Fibroblast of the aortic adventitia (primary cell): ENCODE data around the gene FMN1. TPM values are rescaled to one million over a fixed set of nuclear protein-coding genes. Genes with fewer than 3 reads are reported as not detected.

ENCODE experiments used
- DNase-seq: peaks from one replicate; pipeline ENCODE4 v3.0.0-alpha.2; 2010; ENCODE audit warnings: low read depth
- H3K4me3 ChIP-seq: 2 replicates; pipeline ENCODE4 v1.5.1; 2011; ENCODE audit warnings: low read depth, mild to moderate bottlenecking, control low read depth, low read length, moderate library complexity
- small RNA-seq: library from RNA; depleted of rRNA; stranded (forward); fragments of <200 nt; gene quantifications from one replicate; pipeline ENCODE3, GENCODE V24; 2012
- total RNA-seq: library from RNA; depleted of rRNA; stranded (reverse); fragments of >200 nt; gene quantifications from 2 replicates; pipeline ENCODE4 v1.2.3, GENCODE V29; 2012; ENCODE audit warnings: low replicate concordance
- TF ChIP-seq, protein P1 (sequence below): IDR thresholded peaks from 2 replicates; pipeline ENCODE4 v1.5.1; 2011; ENCODE audit warnings: mild to moderate bottlenecking, low read length, control low read depth, inconsistent platforms; ENCODE audit not compliant: insufficient read depth

The FMN1 gene
- total RNA-seq, 1 donor = 1.1 TPM

DNA sequence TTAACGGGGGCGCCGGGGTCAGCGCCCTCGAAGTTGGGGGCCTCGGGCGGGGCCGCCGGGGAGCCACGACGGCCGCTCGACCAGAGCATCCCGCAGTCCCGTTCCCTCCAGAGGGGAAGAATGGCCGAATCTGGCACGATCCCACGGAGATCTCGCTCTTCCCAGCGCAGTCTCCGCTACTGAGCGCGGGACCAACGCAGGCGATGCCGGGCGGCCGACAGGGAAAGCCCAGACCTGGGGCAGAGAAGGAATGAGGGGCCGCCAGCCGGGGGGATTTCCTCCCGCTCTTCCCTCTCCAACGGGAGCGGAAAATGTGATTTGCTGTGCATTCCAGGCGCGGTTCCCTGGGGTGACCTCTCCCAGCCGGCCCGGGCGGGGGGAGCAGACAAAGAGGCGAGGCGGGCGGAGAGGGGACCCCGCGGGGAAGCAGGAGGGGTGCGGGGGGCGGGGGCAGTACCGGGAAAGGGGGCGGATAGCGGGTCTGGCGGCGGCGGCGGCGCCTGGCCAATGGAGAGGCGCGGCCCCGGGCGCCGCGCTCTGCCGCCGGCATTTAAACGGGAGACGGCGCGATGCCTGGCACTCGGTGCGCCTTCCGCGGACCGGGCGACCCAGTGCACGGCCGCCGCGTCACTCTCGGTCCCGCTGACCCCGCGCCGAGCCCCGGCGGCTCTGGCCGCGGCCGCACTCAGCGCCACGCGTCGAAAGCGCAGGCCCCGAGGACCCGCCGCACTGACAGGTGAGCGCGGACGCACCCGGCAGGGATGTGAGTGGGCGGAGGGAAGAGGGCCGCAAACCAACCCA lies 476.9 kb downstream of the FMN1 start, which contains the start of gene GREM1:
Gene GREM1 (plus strand): TSS at position 579 of the 801 bp plus-strand sequence. CDS start 12,687 bp downstream, outside the sequence.
- TF ChIP-seq, protein P1, sequence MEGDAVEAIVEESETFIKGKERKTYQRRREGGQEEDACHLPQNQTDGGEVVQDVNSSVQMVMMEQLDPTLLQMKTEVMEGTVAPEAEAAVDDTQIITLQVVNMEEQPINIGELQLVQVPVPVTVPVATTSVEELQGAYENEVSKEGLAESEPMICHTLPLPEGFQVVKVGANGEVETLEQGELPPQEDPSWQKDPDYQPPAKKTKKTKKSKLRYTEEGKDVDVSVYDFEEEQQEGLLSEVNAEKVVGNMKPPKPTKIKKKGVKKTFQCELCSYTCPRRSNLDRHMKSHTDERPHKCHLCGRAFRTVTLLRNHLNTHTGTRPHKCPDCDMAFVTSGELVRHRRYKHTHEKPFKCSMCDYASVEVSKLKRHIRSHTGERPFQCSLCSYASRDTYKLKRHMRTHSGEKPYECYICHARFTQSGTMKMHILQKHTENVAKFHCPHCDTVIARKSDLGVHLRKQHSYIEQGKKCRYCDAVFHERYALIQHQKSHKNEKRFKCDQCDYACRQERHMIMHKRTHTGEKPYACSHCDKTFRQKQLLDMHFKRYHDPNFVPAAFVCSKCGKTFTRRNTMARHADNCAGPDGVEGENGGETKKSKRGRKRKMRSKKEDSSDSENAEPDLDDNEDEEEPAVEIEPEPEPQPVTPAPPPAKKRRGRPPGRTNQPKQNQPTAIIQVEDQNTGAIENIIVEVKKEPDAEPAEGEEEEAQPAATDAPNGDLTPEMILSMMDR = no peak
- DNase-seq = peak; percentile 65
- H3K4me3 ChIP-seq = peak within 1 kb of the TSS; percentile 83

DNA sequence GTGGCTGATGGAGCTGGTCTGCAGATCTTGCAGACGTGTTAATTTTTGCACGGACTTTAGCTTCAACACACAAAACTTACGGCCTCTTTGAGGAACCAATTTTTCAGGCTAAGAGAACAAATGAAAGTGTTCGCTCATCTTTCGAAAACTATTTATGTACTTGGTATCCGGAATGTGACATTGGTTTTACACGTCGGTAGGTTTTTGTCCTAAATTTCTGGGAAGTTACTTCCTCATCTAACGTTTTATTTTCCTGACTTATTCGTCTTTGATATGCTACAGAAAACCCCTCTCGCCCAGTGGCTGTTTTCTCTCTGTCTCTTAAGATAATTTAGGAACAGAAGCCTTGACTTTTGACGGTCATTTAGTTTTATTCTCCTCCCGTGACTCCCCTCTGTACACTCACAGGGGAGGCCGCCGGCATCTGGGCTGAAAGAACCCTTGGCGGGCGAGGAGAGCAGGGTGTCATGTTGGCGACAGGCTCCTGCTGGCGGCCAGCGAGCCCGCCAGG lies 477.5 kb downstream of the FMN1 start:
- DNase-seq = no peak
- TF ChIP-seq, protein P1 = no peak
- H3K4me3 ChIP-seq = peak overlapping the region; percentile 83

DNA sequence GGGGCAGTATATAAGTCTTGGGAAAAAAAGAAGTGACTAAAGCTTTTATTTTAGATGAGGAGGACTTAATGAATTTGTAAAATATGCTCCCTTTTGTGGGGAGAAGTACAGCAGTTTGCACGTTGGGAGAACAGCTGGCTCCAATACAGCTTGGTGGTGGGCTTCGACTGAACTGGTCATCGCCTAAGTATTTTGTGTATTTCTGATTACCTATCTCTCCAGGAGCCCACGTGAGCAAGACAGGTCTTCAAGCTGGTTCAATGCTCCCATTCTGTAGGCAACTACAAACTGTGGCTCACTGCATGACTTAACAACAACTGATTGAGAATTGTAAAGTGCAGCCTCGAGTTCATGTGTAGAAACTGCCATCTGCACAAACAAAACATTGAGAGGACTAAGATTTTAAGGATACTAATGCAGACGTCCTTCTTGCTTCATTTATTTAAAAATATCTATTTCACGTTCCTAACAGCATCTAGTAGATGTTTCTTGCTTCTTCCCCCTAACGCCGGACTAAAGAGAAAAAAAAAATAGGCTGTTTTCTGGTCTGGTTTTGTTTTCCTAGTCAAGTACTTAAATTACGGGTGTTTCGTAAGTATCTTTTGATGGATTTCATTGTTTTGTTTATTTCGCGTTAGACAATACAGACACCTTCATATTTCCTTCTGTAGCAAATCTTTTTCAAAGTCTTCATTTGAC lies 478.1 kb downstream of the FMN1 start:
- H3K4me3 ChIP-seq = no peak overlapping the region
- no peak for DNase-seq
- TF ChIP-seq, protein P1 = no peak

Small RNAs within 50 kb of the gene (small RNA-seq; reads per million reads assigned to genes)
- not detected for gene RF00591

Other genes starting within 250 kb of the FMN1 start
- gene RYR3, start 116.3 kb upstream of the FMN1 start, total RNA-seq = under 0.01 TPM in 1 of 2 replicates, not detected in the other